ENCODE results near the gene UBTFL1. TPM values are rescaled to one million over a fixed set of nuclear protein-coding genes. Genes with fewer than 3 reads are reported as not detected.

UBTFL1 gene
- total RNA-seq, 2 donors from 2014 or later, result not detected

GRCh38 chr11:90133560-90134477 lies 48.1 kb downstream of the UBTFL1 start:
- TF ChIP-seq CTCF (IDR thresholded peaks at IDR 0.05) (no peak), POLR2AphosphoS5 (IDR thresholded peaks at IDR 0.05) (no peak), POLR2A (IDR thresholded peaks at IDR 0.05) (no peak)
- no peaks in the 10 kb centered on the region for H3K27me3 ChIP-seq (replicated peaks; ENCODE audit: insufficient read depth)
- no peaks in the 10 kb centered on the region for H3K36me3 ChIP-seq
- peak overlapping the region; percentile 25 to 31 for H3K4me3 ChIP-seq
- 33% methylated on average over 11 of the region's 11 CpGs for WGBS
- no peaks in the 10 kb centered on the region for H3K9me3 ChIP-seq
- no peak overlapping the region for H3K27ac ChIP-seq
- intact Hi-C loops (cut with DNase I), result no loop called here
- no peak for DNase-seq (ENCODE audit: low spot score)
- H3K4me1 ChIP-seq (replicated peaks), result no peaks in the 10 kb centered on the region

GRCh38 chr11:90134478-90135003 lies 48.8 kb downstream of the UBTFL1 start, which contains the start of gene NAALAD2:
Gene NAALAD2, plus strand, starts transcription at chr11:90134663. Its CDS starts 96 bp downstream, at chr11:90134759.
- Histone ChIP-seq H3K27ac (no peak within 1 kb of the TSS), H3K4me1 (replicated peaks) (no peaks in the 10 kb centered on the region), H3K36me3 (no peaks in the 10 kb centered on the region), H3K4me3 (peak within 1 kb of the TSS; percentile 25 to 31), H3K9me3 (no peaks in the 10 kb centered on the region), H3K27me3 (replicated peaks; ENCODE audit: insufficient read depth) (no peaks in the 10 kb centered on the region)
- WGBS, result 1% methylated on average over 25 of the region's 25 CpGs
- intact Hi-C loops (cut with DNase I), result no loop called here
- TF ChIP-seq CTCF (IDR thresholded peaks at IDR 0.05) (no peak), POLR2A (IDR thresholded peaks at IDR 0.05) (no peak), POLR2AphosphoS5 (IDR thresholded peaks at IDR 0.05) (no peak)
- DNase-seq (ENCODE audit: low spot score), result peak; percentile 5

- TF ChIP-seq POLR2A (IDR thresholded peaks at IDR 0.05), result no peak
- no peak for TF ChIP-seq POLR2AphosphoS5 (IDR thresholded peaks at IDR 0.05)
- TF ChIP-seq CTCF (IDR thresholded peaks at IDR 0.05), result no peak
- Histone ChIP-seq H3K9me3 (no peaks in the 10 kb centered on the region), H3K4me1 (replicated peaks) (no peaks in the 10 kb centered on the region), H3K27ac (no peak overlapping the region), H3K4me3 (peak overlapping the region; percentile 25 to 31), H3K36me3 (no peaks in the 10 kb centered on the region), H3K27me3 (replicated peaks; ENCODE audit: insufficient read depth) (no peaks in the 10 kb centered on the region)
- no peak for DNase-seq (ENCODE audit: low spot score)
- intact Hi-C loops (cut with DNase I), result no loop called here
- under 1% methylated on average over 5 of the region's 5 CpGs for WGBS
Observed at GRCh38 chr11:90135016-90135415, 49.3 kb downstream of the UBTFL1 start.

Small RNA genes within 50 kb of the gene (small RNA-seq; reads per million reads assigned to genes)
- gene AP000827.1 (0 reads per million in 2 donors), gene RF00275 (0 reads per million in 2 donors)

Other genes with a start within 250 kb of the UBTFL1 start
- not detected for gene TRIM64B, start 207.5 kb upstream of the UBTFL1 start, total RNA-seq
- gene TRIM49D1, start 163.7 kb upstream of the UBTFL1 start, total RNA-seq, result not detected
- under 1 TPM in 1 of 2 donors, not detected in 1; 0.62 TPM for gene TRIM49D2, start 161.9 kb upstream of the UBTFL1 start, total RNA-seq
- gene TRIM64, start 119.9 kb upstream of the UBTFL1 start, total RNA-seq, result not detected
- gene TRIM49C, start 54.8 kb upstream of the UBTFL1 start, total RNA-seq, result under 1 TPM in 1 of 2 donors, not detected in 1; 0.34 TPM
- 10 to 100 TPM in 1 of 2 donors, under 1 TPM in 1; 0.27 to 38.9 TPM for gene NAALAD2, start 48.7 kb downstream of the UBTFL1 start, total RNA-seq
- 10 to 100 TPM; 32.0 to 45.8 TPM for gene CHORDC1, start 137.1 kb downstream of the UBTFL1 start, total RNA-seq